Endothelial cell of umbilical vein (primary cell): ENCODE measurements around the gene CDH11. TPM values are rescaled to one million over a fixed set of nuclear protein-coding genes. Genes with fewer than 3 reads are reported as not detected.

Source experiments
- BruUV-seq: library from RNA; stranded (reverse); fragments of 400-500 nt; replicated peaks from 2 replicates; lab custom pipeline; 2021; lab: Mats Ljungman, UMichigan
- CTCF ChIA-PET: fragments of 300-600, 350-600 bp; sonication (Branson Sonifier 250); formaldehyde crosslinking; loops from one replicate; lab custom pipeline; 2021; ENCODE audit warnings: antibody characterized with exemption, inconsistent platforms; lab: Charles Lee
- POLR2A ChIA-PET: fragments of 300-600, 350-600 bp; sonication (Branson Sonifier 250); formaldehyde crosslinking; loops from one replicate; lab custom pipeline; 2021; ENCODE audit warnings: antibody characterized with exemption, inconsistent platforms; lab: Charles Lee
- DNase-seq: peaks from one replicate; pipeline ENCODE4 v3.0.0-alpha.2; 2011; ENCODE audit warnings: low read depth, low spot score
- FAIRE-seq: peaks from 2 replicates; lab custom pipeline; 2011; peaks lifted over from hg19 to GRCh38; lab: Jason Lieb, UNC
- H2AFZ ChIP-seq: 2 replicates; pipeline ENCODE4 v1.6.0; 2012; ENCODE audit warnings: low read depth, low read length, control low read depth, inconsistent platforms
- H3K27ac ChIP-seq: 2 replicates; pipeline ENCODE4 v1.5.1; 2011; ENCODE audit warnings: low read depth, mild to moderate bottlenecking, control low read depth, low read length, moderate library complexity; ENCODE audit not compliant: insufficient read depth
- H3K27me3 ChIP-seq, 2 experiments: 2 replicates each; pipeline versions ENCODE4 v1.6.0 to v1.6.1; 2011; ENCODE audit warnings: low read length in 2 of 2, mixed read lengths in 1 of 2; ENCODE audit not compliant: control insufficient read depth in 2 of 2, insufficient read depth in 2 of 2
- H3K36me3 ChIP-seq, 2 experiments: 2 replicates in 1 of 2; 3 replicates in 1 of 2; pipeline ENCODE4 v1.5.1; 2011; ENCODE audit warnings: low read length in 2 of 2, mild to moderate bottlenecking in 1 of 2, moderate library complexity in 1 of 2; ENCODE audit not compliant: control insufficient read depth in 2 of 2, insufficient read depth in 2 of 2; ENCODE audit errors: extremely low read depth in 1 of 2
- H3K4me1 ChIP-seq: 3 replicates; pipeline ENCODE4 v1.5.1; 2011; ENCODE audit warnings: mild to moderate bottlenecking, low read length; ENCODE audit not compliant: control insufficient read depth, insufficient read depth; ENCODE audit errors: extremely low read depth
- H3K4me2 ChIP-seq: 2 replicates; pipeline ENCODE4 v1.6.1; 2011; ENCODE audit warnings: low read length, control low read depth, mixed read lengths; ENCODE audit not compliant: insufficient read depth
- H3K4me3 ChIP-seq, 3 experiments: fragments of 200-600 bp in 1 of 3; sonication (generic), shearing (Covaris generic) in 1 of 3; replicated peaks in 1 of 3; 2 replicates each; pipeline ENCODE4 v1.5.1; 2011 to 2016; ENCODE audit warnings: control low read depth in 3 of 3, low read length in 3 of 3, mild to moderate bottlenecking in 2 of 3, inconsistent platforms in 1 of 3, low read depth in 1 of 3, moderate library complexity in 1 of 3; ENCODE audit not compliant: insufficient read depth in 1 of 3
- H3K79me2 ChIP-seq: 2 replicates; pipeline ENCODE4 v1.6.0; 2012; ENCODE audit warnings: low read length, inconsistent platforms; ENCODE audit not compliant: control insufficient read depth, insufficient read depth
- H3K9ac ChIP-seq: replicated peaks from 2 replicates; pipeline ENCODE3; 2011; ENCODE audit warnings: low read length, control low read depth; ENCODE audit not compliant: insufficient read depth; ENCODE audit errors: extremely low read depth
- H3K9me1 ChIP-seq: replicated peaks from 3 replicates; pipeline ENCODE4 v1.6.0; 2011; ENCODE audit warnings: mild to moderate bottlenecking, low read length; ENCODE audit not compliant: control insufficient read depth, insufficient read depth; ENCODE audit errors: extremely low read depth
- H3K9me3 ChIP-seq: replicated peaks from 2 replicates; pipeline ENCODE4 v1.5.1; 2012; ENCODE audit warnings: low read length, inconsistent platforms; ENCODE audit not compliant: control insufficient read depth, insufficient read depth
- H4K20me1 ChIP-seq: replicated peaks from 2 replicates; pipeline ENCODE3; 2011; ENCODE audit warnings: mild to moderate bottlenecking, low read length; ENCODE audit not compliant: control insufficient read depth, insufficient read depth; ENCODE audit errors: extremely low read depth
- EZH2 ChIP-seq: IDR thresholded peaks from 2 replicates; pipeline ENCODE4 v1.6.1; 2012; ENCODE audit warnings: borderline replicate concordance, low read depth, mild to moderate bottlenecking, moderate library complexity, low read length, inconsistent platforms; ENCODE audit not compliant: severe bottlenecking
- FOS ChIP-seq: IDR thresholded peaks from 2 replicates; pipeline ENCODE4 v1.6.1; 2011; ENCODE audit warnings: mild to moderate bottlenecking, low read length, moderate library complexity, borderline replicate concordance; ENCODE audit not compliant: insufficient read depth
- GATA2 ChIP-seq: IDR thresholded peaks from 2 replicates; pipeline ENCODE4 v1.7.0; 2011; ENCODE audit warnings: low read depth, mild to moderate bottlenecking, moderate library complexity, mixed read lengths, low read length; ENCODE audit not compliant: insufficient read length, insufficient read depth
- JUN ChIP-seq: IDR thresholded peaks from 2 replicates; pipeline ENCODE4 v1.6.1; 2011; ENCODE audit warnings: borderline replicate concordance, low read depth; ENCODE audit not compliant: insufficient read length, insufficient read depth
- MYC ChIP-seq: IDR thresholded peaks from one replicate; pipeline ENCODE4 v1.6.1; 2011; ENCODE audit warnings: mild to moderate bottlenecking, low read depth, low read length
- POLR2A ChIP-seq: IDR thresholded peaks from 2 replicates; pipeline ENCODE4 v1.6.1; 2012; ENCODE audit warnings: low read depth, mild to moderate bottlenecking, control low read depth, low read length
- POLR2AphosphoS5 ChIP-seq: IDR thresholded peaks from 2 replicates; pipeline ENCODE4 v1.6.1; 2012; ENCODE audit warnings: low read depth, mild to moderate bottlenecking, control low read depth, low read length, moderate library complexity; ENCODE audit not compliant: insufficient read depth
- dilution Hi-C: fragments of 300-500 bp; cut with MboI; formaldehyde crosslinking; loops from one replicate; pipeline ENCODE4 v1.15.0; 2019; ENCODE audit warnings: low sequenced_read_pairs; ENCODE audit not compliant: extremely low pct_ligation_motif_present
- intact Hi-C: fragments of 100-400 bp; cut with micrococcal nuclease; formaldehyde crosslinking; loops from one replicate; pipeline ENCODE4 v1.10.0; 2022
- polyA plus RNA-seq, 4 experiments: library from polyadenylated mRNA; depleted of rRNA in 3 of 4; stranded (reverse) in 3 of 4; unstranded in 1 of 4; fragments of >200 nt; gene quantifications; 2 replicates each; pipeline versions ENCODE4 v1.2.1 to v1.2.3, GENCODE V29; 2011 to 2012; ENCODE audit warnings: missing spikeins in 1 of 4
- total RNA-seq: library from RNA; stranded (reverse); gene quantifications from 2 replicates; pipeline ENCODE4 v1.2.3, GENCODE V29; 2021
- TF ChIP-seq, protein P1 (sequence below), 2 donors: IDR thresholded peaks; 1 replicate in 1 of 2; 2 replicates in 1 of 2; pipeline ENCODE4 v1.5.1; 2011; ENCODE audit warnings: low read length in 2 of 2, mild to moderate bottlenecking in 2 of 2, moderate library complexity in 2 of 2, control low read depth in 1 of 2, inconsistent platforms in 1 of 2, low read depth in 1 of 2; ENCODE audit not compliant: insufficient read depth in 1 of 2; ENCODE audit errors: extremely low read depth in 1 of 2
- TF ChIP-seq, protein P2 (sequence below): IDR thresholded peaks from 2 replicates; pipeline ENCODE4 v1.6.1; 2011; ENCODE audit not compliant: insufficient read depth, insufficient read length

Gene CDH11
- total and polyA plus RNA-seq, 2 donors (not counting 3 experiments of a cell fraction or from before 2014, with no cell fraction given), result 30.4 to 32.7 TPM

DNA sequence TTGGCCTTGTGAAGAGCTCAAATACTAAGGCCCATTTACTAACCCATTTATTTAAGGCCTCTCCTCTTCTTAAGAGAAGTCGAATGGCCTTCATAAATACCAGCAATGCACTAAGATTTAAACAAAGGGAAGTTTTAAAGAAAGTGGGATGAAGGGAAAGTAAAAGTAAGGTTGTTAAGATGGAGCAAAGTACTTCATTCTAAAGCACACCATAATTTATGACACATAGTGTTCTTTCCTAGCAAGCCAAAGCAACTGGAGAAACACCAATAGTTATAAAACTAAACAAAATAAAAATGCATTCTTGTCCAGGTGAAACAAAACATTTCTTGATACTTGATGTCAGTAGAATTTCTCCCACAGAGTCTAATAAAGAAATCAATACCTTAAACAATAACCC lies 27.9 kb downstream of the CDH11 start:
- Histone ChIP-seq H3K9ac (no peak overlapping the region), H3K9me3 (no peaks in the 10 kb centered on the region), H3K27ac (no peak overlapping the region), H2AFZ (no peak overlapping the region), H3K36me3 (no peaks in the 10 kb centered on the region), H3K4me2 (no peak overlapping the region), H4K20me1 (no peaks in the 10 kb centered on the region), H3K27me3 (no peaks in the 10 kb centered on the region), H3K9me1 (no peaks in the 10 kb centered on the region), H3K4me3 (no peak overlapping the region), H3K79me2 (no peaks in the 10 kb centered on the region), H3K4me1 (no peaks in the 10 kb centered on the region)
- CTCF ChIA-PET, result no interaction called here
- TF ChIP-seq GATA2 (no peak), FOS (no peak), EZH2 (no peak)
- TF ChIP-seq, protein P1, sequence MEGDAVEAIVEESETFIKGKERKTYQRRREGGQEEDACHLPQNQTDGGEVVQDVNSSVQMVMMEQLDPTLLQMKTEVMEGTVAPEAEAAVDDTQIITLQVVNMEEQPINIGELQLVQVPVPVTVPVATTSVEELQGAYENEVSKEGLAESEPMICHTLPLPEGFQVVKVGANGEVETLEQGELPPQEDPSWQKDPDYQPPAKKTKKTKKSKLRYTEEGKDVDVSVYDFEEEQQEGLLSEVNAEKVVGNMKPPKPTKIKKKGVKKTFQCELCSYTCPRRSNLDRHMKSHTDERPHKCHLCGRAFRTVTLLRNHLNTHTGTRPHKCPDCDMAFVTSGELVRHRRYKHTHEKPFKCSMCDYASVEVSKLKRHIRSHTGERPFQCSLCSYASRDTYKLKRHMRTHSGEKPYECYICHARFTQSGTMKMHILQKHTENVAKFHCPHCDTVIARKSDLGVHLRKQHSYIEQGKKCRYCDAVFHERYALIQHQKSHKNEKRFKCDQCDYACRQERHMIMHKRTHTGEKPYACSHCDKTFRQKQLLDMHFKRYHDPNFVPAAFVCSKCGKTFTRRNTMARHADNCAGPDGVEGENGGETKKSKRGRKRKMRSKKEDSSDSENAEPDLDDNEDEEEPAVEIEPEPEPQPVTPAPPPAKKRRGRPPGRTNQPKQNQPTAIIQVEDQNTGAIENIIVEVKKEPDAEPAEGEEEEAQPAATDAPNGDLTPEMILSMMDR (IDR thresholded peaks at IDR 0.05; ENCODE audit: extremely low read depth in 1 of 2, insufficient read depth in 1 of 2, low read depth in 1 of 2, low read length in 2 of 2), result no peak
- intact Hi-C loops (no loop called here), dilution Hi-C loops (no loop called here)
- no TSS peak for BruUV-seq
- DNase-seq, result no peak
- POLR2A ChIA-PET, result no interaction called here
- no peak for FAIRE-seq

DNA sequence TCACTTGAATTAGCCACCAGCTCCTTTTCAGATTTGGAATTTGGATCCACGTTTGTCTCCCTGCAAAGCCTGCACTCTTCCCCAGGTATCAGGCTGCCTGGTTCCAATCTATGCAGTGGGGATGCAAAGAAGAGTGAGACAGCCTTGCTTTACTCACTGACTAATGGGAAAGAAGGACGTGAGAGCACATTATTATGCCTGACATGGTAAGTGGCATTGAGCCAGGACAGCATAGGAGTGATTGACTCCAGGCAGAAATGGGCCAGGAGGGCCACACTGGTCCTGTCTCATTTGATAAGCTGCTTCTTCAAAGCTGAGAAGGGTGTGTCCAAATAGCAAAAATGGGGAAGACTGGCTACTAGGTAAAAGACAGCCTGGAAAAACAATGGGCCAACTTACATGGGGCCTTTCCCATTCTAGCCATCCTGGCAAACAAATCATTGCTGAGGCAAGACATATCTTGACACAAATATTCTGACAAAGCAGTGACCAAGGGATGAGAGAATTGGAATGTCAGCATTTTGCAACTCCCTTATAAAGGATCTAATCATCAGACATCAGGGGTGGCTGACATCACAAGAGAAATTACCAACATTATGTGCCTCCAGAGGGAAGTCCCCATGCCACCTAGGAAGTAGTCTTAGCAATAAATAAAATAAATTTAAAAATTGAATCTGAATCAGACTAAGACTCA lies 38.6 kb downstream of the CDH11 start:
- Histone ChIP-seq H3K9me3 (no peaks in the 10 kb centered on the region), H3K36me3 (no peaks in the 10 kb centered on the region), H4K20me1 (no peaks in the 10 kb centered on the region), H3K4me1 (no peaks in the 10 kb centered on the region), H3K4me2 (no peak overlapping the region), H3K79me2 (no peaks in the 10 kb centered on the region), H2AFZ (no peak overlapping the region), H3K9me1 (no peaks in the 10 kb centered on the region), H3K9ac (no peak overlapping the region), H3K27me3 (no peaks in the 10 kb centered on the region), H3K4me3 (no peak overlapping the region), H3K27ac (no peak overlapping the region)
- ChIA-PET CTCF (interaction anchor here (1.0 to 1.3 kb wide), 2 partner anchors 16 to 34 kb away, joined by 3 to 5 read pairs; no protein-coding TSS in a partner anchor), POLR2A (no interaction called here)
- TF ChIP-seq MYC, result no peak
- TF ChIP-seq, protein P2, sequence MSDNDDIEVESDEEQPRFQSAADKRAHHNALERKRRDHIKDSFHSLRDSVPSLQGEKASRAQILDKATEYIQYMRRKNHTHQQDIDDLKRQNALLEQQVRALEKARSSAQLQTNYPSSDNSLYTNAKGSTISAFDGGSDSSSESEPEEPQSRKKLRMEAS, result no peak
- no peak for TF ChIP-seq FOS
- TF ChIP-seq GATA2, result no peak
- no peak for TF ChIP-seq POLR2A
- no peak for TF ChIP-seq JUN
- no peak for TF ChIP-seq POLR2AphosphoS5
- TF ChIP-seq, protein P1 (IDR thresholded peaks at IDR 0.05; ENCODE audit: extremely low read depth in 1 of 2, insufficient read depth in 1 of 2, low read depth in 1 of 2, low read length in 2 of 2), result no peak
- TF ChIP-seq EZH2, result no peak
- dilution Hi-C loops (no loop called here), intact Hi-C loops (no loop called here)
- DNase-seq, result no peak
- no TSS peak for BruUV-seq
- no peak for FAIRE-seq
